ENCODE data around the gene SP8.

Gene SP8

DNA sequence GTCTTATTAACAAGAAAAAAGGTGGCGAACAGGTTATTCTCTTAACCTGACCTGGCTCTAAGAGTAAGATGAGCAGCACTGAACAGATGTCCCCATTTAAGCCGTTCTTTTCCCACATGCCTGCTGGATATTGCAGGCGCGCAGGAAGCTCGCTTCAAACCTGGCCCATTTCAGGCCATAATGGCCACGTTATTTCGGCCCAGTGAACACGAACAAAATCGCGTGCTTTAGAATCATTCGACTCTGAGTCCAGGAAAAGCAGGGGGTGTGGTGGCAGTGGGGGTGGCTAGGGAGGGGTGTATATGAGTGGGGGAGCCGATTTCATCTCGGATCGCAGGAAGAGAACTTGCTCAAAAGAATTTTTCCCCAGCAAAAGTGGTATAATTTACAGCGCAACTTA, 6.6 kb upstream of the SP8 start:
- TF ChIP-seq, protein P1, sequence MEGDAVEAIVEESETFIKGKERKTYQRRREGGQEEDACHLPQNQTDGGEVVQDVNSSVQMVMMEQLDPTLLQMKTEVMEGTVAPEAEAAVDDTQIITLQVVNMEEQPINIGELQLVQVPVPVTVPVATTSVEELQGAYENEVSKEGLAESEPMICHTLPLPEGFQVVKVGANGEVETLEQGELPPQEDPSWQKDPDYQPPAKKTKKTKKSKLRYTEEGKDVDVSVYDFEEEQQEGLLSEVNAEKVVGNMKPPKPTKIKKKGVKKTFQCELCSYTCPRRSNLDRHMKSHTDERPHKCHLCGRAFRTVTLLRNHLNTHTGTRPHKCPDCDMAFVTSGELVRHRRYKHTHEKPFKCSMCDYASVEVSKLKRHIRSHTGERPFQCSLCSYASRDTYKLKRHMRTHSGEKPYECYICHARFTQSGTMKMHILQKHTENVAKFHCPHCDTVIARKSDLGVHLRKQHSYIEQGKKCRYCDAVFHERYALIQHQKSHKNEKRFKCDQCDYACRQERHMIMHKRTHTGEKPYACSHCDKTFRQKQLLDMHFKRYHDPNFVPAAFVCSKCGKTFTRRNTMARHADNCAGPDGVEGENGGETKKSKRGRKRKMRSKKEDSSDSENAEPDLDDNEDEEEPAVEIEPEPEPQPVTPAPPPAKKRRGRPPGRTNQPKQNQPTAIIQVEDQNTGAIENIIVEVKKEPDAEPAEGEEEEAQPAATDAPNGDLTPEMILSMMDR (IDR thresholded peaks at IDR 0.05) = no peak

DNA sequence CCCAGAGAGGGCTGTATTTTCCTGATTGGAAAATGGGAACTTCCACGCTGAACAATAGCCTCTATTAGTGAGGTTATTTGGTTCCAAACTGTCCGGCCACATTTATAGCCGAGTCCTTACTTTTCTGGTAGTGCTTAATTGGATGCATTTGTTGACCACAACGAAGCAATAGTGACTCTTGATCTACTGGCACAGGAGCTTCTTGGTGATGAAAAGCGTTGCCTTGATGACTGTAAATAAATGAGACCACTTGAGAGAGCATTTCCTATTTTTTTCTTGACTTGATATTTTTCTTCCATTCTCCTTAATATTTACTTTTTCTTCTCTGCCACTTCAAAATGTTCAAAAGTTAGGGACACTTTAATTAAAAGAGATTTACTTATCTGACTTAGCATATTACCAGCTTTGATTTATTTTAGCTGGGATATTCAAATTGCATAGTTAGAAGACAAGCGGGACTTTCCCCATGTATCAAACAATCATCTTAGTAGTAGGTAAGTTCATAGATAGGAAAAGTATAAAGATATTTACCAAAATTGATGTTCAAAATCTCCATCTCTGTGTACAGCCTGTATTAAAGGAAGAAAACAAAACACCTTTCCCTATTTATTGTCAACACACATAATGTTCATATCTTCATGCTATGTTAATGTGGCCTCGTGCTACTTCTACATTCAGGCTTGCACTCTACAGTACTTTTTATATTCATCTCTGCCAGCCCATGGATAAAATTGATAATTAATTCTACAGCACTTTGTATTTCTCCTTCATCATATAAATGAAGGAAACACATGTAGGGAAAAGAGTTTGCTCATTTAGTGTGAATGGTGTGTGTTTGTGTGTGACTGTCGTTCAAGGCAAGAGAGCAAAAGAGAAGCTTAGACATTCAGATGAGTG, 5.1 kb upstream of the SP8 start:
- TF ChIP-seq, protein P1 (IDR thresholded peaks at IDR 0.05) = no peak

DNA sequence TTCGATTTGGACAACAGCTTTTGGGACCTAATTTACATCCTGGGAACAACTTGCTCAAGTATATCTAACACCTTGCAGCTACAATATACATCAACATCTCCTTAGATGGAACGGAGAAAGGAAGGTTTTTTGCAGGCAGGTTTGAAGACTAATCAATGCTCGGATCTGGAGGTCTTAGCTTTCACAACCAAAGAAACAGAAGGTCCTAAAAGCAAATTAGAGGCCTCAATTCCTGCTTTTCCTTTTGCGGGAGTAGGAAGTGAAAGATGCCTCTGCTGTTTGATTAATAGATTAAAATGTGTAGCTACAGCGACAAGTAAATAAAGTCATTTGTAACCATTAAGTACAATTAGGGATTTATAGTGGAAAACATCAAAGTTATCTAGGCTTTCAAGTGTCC, 3.7 kb upstream of the SP8 start:
- TF ChIP-seq, protein P1 (IDR thresholded peaks at IDR 0.05) = no peak

DNA sequence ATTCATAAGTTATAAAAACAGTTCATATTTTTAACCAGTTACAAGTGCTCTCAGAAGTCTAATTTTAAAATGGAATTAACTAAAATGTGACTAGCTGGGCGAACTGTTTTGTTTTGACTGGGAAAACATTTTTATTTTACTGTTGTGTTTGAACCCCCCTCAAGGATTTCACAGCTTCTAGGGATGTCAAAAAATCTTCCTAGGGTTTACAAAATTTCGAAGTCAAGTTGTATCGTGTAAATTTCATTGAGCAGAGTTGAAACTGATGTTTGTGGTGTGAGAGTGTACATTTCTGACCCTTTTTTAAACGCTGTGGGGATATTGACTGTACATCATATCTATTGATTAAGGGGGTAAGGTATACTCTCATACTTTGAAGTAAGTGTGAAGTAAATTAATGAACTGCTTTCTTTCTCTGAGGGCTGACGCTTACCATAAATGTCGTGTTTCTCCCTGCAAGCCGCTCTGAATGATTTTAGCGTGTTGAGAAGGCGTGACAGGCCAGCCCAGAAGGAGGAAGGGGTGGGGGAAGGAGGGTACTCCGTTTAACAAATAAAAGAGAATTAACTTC, 1.8 kb upstream of the SP8 start:
- TF ChIP-seq, protein P1 (IDR thresholded peaks at IDR 0.05) = no peak

DNA sequence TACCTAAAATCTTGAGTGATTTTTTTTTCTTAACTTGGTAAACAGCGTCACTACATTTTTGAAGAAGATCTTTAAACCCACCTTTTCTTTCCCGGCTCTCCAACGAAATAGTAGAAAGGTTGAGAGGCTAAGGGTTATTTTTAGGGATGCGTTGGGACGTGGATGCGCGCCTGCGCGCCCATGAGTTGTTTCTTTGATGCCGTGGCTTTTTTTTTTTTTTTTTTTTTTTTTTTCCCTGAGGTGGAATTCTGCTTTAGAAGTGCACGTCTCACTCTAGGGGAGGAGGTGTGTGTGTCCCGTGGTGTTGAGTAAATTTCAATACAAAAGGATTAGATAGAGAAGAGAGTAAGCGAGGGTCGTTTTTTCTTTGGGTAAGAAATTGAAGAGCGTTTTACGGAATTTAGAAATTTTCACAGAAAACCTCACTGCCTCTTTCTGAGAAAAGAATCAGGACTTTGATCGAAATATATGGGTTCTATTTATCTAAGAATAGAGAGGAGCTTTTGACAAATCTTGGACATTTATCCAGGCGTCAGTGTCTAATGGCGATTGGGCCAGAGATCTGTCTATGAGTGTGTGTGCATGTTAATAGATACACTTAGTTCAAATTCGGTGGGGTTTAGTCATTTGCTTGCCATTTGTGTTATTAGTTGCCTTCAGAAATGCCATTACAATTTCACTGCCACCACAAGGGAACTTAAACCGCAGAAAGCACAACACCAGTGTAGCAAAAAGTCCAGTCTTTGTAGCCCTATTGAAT, 1.2 kb upstream of the SP8 start:
- TF ChIP-seq, protein P1 (IDR thresholded peaks at IDR 0.05) = no peak

DNA sequence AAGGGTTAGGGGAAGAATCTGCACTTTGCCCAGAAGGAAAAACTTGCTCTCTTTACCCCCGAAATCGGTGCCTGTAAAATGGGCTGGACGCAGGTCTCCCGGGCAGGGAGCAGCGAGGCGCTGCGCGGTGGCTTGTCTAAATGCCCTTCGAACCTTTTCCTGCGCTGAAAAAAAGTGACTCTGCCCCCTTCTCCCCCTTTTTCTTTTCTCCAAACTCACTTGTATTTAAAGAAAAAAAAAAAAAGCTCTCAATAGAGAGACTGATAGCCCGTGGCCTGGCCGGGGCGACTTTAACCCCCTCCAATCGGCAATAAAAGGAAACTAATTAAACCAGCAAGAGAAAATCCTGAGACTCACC, 286 bp downstream of the SP8 start:
- TF ChIP-seq, protein P1 (IDR thresholded peaks at IDR 0.05) = no peak

DNA sequence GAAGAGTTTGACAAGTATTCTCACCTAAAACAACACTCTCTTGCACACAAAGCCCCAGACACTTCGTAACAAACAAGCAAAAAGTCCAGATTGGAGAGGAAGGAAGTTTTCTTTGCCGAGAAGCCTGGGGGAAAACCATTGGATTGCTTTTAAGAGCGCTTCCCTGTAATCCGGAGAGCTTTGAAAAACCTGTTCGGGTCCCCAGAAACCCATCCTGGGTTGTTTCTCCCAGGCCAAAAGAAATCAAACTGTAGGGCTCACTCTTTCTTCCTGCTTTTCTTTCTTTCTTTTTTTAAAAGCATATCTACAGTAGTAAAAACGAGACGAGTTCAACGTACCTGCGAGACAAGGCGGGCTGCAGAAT, 655 bp downstream of the SP8 start:
- TF ChIP-seq, protein P1 (IDR thresholded peaks at IDR 0.05) = no peak
